Astrocyte of the cerebellum (primary cell): ENCODE measurements around the gene ATP5PO.

Experiments used
- DNase-seq: peaks from one replicate; pipeline ENCODE4 v3.0.0-alpha.2; 2011; ENCODE audit warnings: low read depth
- H3K4me3 ChIP-seq: 2 replicates; pipeline ENCODE4 v1.5.1; 2011; ENCODE audit warnings: mild to moderate bottlenecking, low read depth, low read length, moderate library complexity
- in situ Hi-C: cut with HindIII; loops from 2 replicates; pipeline ENCODE4 v1.10.0; 2017; ENCODE audit warnings: low sequenced_read_pairs
- TF ChIP-seq, protein P1 (sequence below): IDR thresholded peaks from 2 replicates; pipeline ENCODE4 v1.5.1; 2012; ENCODE audit warnings: low read length, low read depth, moderate library complexity, mild to moderate bottlenecking; ENCODE audit errors: missing control alignments

The ATP5PO gene, protein sequence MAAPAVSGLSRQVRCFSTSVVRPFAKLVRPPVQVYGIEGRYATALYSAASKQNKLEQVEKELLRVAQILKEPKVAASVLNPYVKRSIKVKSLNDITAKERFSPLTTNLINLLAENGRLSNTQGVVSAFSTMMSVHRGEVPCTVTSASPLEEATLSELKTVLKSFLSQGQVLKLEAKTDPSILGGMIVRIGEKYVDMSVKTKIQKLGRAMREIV

DNA sequence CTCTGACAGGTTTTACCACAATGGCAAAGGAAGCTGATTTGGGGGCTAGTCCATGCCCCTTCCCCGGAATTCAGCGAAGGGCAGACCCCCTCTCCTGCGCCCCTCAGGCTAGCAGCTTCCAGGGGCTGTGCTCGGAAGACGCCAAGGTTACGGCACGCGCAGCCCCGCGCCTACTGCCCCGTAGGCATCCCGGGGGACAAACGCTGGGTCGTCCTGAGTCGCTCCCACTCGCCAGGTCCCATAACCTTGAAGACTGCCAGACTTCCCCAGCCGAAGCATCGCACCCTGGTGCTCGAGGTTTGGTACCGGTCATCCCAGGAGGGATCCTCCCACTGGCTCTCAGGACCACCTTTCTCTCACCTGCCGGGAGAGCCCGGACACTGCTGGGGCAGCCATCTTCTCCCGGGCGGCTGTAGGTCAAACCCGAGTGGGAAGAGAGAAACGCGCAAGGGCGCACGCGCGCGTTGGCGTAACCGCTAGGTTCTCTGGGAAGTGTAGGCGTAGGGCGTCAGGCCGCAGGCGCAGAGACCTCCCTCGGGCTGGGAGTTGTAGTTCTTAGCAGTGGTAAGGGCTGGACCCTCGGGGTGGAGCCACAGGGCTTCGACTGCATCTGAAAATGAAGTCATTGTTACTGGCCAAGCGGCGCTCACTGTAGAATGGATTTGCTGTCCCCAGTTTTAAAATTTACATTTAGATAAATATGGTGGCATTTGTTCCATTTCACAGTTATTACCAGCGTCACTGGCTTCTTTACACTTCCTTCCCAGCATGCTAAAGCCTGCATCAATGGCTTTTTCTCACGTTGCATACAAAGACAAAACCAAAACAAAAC is at the start of gene ATP5PO:
TSS of gene ATP5PO (minus strand) at position 437 of the 832 bp plus-strand sequence. CDS start at position 396, 41 bp downstream.
- in situ Hi-C loops: no loop called here
- DNase-seq: peak; percentile 97
- H3K4me3 ChIP-seq: peak within 1 kb of the TSS; percentile 84
- TF ChIP-seq, protein P1, sequence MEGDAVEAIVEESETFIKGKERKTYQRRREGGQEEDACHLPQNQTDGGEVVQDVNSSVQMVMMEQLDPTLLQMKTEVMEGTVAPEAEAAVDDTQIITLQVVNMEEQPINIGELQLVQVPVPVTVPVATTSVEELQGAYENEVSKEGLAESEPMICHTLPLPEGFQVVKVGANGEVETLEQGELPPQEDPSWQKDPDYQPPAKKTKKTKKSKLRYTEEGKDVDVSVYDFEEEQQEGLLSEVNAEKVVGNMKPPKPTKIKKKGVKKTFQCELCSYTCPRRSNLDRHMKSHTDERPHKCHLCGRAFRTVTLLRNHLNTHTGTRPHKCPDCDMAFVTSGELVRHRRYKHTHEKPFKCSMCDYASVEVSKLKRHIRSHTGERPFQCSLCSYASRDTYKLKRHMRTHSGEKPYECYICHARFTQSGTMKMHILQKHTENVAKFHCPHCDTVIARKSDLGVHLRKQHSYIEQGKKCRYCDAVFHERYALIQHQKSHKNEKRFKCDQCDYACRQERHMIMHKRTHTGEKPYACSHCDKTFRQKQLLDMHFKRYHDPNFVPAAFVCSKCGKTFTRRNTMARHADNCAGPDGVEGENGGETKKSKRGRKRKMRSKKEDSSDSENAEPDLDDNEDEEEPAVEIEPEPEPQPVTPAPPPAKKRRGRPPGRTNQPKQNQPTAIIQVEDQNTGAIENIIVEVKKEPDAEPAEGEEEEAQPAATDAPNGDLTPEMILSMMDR: no peak

DNA sequence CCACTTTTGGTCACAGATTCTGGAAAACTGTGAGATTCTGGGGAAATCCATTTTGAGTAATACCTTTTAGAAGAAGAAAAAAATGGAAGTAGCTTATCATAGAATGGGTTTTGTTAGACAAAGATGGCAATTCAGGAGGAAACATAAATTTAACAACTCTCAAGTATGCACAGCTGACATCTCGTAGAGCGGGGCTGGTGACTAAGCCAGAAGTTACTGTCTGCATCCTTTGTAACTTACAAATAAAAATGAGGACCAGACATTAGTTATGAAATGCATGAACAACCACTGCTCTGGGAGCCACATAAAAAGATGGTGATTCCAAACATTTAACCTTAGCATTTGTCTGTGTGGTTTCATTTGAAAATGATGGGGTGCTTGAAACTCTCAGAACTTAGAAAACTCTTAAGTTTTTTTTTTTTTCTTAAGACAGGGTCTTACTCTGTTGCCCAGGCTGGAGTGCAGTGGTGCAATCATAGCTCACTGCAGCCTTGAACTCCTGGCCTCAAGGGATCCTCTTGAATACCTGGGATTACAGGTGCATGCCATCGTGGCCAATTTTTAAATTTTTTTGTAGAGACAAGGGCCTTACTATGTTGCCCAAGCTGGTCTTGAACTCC is 49.2 kb upstream of the ATP5PO start:
- in situ Hi-C loops: no loop called here
- no peak overlapping the region for H3K4me3 ChIP-seq
- no peak for DNase-seq
- TF ChIP-seq, protein P1: no peak

DNA sequence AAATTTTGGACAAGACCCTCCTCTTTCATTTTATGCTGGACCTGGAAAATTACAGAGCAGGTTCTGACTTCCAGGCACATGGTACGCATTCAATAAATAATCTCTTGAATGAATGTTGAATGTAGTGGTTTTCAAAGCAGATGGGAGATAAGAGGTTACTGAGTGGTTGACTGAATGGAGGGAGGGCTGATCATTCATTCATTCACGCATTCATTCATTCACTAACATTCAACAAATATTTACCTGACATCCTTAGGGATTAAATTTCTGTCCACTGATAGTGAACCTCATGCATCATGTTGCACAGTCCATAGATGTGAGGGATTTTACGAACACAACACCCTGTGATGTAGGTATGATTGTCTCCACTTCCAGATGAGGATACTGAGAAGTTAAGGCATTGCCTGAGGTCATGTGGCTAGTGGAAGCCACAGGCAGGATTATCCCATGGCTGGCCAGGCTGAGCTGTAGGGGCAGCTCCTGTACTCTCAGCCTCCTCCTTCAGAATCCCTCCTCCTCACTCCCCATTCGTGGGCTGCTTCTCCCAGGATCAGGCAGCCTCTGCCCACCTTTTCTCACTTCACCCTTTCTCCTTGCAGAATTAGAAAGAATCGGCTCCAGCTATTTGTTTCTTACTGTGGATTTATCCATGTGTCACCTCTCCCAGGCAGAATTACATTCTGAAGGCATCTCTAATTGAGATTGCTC is 48.4 kb upstream of the ATP5PO start:
- TF ChIP-seq, protein P1: no peak
- in situ Hi-C loops: no loop called here
- no peak overlapping the region for H3K4me3 ChIP-seq
- no peak for DNase-seq

DNA sequence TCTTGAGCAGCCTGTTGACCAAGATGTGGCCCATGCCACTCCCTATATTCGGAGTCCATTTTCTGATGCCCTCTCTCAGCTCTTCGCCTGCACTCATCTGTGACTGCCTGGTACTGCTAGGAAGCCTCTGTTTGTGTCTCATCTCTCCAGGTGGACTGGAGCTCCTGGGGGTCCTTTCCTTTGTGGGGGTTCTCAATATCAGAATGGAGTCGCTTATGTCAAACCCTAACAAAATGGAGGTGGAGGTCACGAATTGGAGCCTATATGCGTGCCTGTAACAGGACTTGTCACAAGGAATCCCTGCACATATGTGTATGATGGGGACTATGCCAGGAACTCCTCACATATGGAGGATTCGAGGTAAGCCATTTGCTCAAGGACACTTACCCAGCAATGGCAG is 46.7 kb upstream of the ATP5PO start:
- TF ChIP-seq, protein P1: no peak
- in situ Hi-C loops: no loop called here
- H3K4me3 ChIP-seq: no peak overlapping the region
- no peak for DNase-seq

DNA sequence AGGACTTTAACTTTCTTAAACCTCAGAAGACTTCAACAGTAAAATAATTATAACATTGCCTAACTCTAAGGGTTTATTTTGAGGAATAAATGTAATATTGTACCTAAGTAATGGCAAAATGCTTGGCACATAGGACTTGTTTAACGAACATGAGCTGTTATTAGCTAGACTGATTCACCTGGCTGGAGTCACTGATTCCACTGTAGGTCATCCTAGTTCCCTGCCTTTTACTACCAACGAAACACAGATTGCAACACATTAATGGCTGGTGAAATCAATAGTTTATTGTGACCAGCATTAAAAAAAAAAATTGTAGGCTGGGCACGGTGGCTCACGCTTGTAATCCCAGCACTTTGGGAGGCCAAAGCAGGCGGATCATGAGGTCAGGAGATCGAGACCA is 45.5 kb upstream of the ATP5PO start:
- in situ Hi-C loops: no loop called here
- DNase-seq: no peak
- TF ChIP-seq, protein P1: no peak

DNA sequence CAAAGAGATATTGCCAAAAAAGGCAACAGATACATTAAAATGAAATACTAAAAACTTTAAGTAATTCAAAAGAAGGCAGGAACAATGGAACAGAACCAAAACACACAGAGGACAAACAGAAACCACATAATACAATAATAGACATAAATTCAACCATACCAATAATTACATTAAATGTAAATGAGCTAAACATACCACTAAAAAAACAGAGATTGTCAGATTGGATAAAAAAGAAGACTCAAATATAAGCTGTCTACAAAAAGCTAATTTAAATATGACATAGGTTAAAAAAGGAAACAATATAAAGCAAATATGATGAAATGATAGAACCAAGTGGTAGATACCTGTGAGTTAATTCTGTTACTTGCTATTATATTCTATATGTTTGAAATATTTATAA is 44.1 kb upstream of the ATP5PO start:
- DNase-seq: no peak
- H3K4me3 ChIP-seq: no peak overlapping the region
- in situ Hi-C loops: no loop called here
- TF ChIP-seq, protein P1: no peak

More for the DNA sequence above, 45.5 kb upstream of the ATP5PO start:
- H3K4me3 ChIP-seq: no peak overlapping the region
